GM23248 (cell line): ENCODE results near the gene PLD1.

Experiments used
- EZH2 ChIP-seq: fragments of 200-600 bp; sonication (generic); IDR thresholded peaks from 2 replicates; pipeline ENCODE4 v1.6.1; 2018; ENCODE audit warnings: antibody characterized with exemption, mild to moderate bottlenecking; ENCODE audit not compliant: insufficient read depth, poor library complexity, severe bottlenecking
- EZH2phosphoT487 ChIP-seq: fragments of 200-600 bp; sonication (generic); IDR thresholded peaks from 2 replicates; pipeline ENCODE4 v1.6.1; 2018; ENCODE audit warnings: antibody characterized with exemption, moderate library complexity, mild to moderate bottlenecking, low read depth; ENCODE audit not compliant: insufficient read depth

- TF ChIP-seq EZH2, result no peak
- no peak for TF ChIP-seq EZH2phosphoT487
Measured at GRCh38 chr3:171710359-171710758, 99.9 kb downstream of the PLD1 start.
